ENCODE measurements around the gene ERG.

ERG gene

DNA sequence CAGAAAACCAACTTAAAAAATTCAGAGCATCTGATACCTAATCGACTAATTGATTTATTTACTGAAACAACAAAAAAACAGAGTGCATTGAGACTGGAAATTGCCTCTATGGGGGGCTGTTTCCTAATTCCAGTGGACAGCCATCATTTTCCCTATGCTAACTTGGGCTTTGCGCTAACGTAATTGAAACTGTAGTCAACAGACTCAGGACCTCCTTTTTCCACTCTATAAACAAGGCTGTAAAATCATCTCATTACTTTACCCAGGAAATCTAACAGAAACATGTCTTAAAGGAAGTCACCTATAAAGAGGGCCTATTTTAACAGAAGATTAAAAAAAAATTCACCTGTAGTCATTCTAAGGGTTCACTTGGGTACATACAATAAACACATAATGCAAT is 2.1 kb downstream of the ERG start:
- no peak for DNase-seq (ENCODE audit: low read depth)

DNA sequence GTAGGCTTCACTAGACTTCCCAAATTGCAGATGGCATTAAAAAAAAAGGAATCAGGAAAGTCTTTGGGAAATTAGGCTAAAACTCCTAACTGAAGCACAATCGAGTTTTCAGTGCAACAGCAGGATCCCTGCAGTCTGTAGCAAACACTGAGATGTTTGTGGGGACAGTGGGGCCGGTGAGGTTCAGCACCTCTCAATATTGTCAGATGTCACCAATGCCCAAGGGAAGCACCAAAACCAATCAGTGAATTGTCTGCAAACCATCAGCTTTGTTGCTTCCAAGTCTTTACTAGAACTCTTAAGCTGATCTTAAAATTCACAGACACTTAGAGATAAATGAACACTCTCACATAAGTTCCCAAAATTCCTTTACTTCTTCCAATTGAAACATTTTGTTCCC is 2.6 kb downstream of the ERG start:
- DNase-seq (ENCODE audit: low read depth): no peak

DNA sequence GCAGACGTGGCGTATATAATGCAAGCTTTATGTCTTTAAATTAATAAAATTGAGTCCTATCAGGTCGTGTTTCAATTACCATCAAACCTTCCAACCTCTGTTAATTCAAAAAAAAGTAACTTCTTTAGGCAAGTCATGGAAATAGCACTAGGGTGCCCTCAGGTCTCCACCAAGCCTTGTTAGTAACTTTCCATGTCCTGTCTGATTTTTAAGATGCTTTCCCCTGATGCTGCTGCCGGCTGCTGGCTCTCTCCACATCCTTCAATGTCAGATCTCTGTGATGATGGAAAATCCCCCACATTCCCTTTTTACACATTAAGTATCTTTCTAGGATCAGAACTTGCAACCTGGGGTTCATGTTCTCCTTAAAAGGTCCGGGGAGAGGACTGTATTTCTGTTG is 3.0 kb downstream of the ERG start:
- no peak for DNase-seq (ENCODE audit: low read depth)

DNA sequence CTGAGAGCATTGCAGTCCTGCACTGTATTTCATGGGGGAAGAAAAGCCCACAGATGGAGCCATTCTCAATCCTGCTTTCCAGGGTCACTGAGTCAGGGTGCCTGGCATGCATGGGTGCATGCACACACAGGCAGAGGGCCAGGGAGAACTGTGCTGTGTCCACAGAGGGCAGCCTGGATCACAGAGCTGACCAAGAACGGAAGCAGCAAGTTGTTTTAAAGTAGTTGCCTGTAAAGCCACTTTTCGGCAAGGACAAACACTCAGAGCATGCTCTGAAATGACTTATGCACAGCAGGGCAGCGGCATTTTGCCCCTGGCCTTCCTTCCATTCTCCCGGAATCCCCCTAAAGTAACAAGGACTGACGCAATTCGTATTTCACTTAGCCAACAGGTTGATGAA is 3.6 kb downstream of the ERG start:
- no peak for DNase-seq (ENCODE audit: low read depth)

DNA sequence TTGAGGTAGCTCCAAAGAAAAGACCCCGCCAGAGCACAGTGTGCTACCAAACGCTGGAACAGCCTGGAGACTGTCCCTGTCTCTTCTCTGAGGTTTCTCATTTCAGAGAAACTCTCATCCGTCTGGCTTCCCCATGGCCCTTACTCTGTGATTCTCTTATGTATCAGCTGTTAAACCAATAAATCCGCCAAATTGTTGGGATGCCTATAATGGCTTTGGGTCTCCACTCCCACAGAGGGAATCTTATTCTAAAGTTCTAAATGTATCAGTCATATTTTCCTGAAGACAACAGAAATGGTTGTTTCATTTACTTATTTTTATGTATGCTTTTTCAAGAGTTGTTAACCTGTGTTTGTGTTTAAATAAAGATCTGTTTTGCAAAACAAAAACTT is 4.0 kb downstream of the ERG start:
- no peak for DNase-seq (ENCODE audit: low read depth)

DNA sequence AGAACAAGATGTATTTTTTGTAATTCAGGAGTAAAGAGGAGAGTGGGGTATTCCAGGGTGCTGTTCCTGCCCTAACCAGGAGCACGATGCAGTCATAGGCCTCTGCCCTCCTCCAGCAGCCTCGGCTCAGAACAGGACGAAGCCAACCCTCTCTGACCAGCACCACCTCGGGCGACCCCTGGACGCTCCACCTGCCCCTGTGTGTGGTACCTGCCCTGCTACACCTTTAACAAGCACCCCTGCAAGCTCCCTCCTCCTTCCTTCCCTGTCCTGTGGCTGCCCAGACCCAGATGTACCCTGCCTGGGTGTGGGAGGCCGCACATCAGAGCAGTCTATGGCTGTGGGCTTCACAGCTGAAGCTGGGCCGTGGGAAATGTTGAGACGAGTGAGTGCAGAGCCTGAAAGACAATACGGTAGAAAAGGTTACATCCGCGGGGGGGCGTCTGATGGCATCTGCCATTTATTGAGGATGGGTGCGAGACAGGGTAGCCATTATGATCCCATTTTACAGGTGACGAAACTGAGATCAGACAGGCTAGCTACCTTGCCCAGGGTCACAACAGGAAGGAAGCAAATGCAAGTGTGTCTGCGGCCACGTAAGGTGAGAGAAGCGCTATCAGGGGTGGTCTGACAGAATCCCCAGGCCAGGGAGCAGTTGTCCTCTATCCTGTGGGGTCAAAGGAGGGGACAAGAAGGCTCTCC is 4.6 kb downstream of the ERG start:
- no peak for DNase-seq (ENCODE audit: low read depth)

DNA sequence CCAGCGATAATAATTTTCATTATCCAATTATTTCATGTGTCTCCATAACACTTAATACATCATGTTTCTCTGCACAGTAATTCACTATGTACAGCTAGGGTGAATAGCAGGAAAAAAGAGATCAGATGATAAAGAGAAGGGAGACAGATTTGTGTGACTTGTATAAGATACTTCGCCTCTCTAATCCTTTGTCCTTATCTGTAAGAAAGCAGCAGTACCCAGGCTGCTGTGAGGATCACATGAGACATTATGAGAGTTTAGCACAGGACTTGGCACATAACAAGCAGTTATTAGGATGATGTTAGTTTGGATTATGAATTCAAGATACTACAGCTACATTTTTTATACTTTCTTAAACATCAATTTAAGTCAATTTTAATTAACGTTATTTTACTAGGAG is 6.3 kb downstream of the ERG start:
- no peak for DNase-seq (ENCODE audit: low read depth)

DNA sequence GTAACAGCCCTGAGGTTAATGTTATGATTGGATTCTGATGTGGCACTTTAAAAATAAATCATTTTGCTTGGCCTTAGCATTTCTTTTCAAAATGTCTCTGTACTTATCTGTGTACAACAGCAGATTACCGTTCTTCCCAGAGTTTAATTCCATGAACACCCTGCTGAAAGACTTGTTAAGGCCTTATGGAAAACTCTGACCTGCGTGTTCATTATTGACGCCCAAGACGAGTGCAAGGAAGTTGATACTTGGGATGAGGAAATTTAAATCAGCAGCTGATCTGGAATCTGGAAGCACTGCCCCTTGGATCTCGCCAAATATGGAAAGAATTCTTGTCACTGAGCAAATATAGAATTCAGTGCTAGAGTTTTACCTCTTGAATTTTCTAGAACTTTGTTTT is 6.7 kb downstream of the ERG start:
- no peak for DNase-seq (ENCODE audit: low read depth)

DNA sequence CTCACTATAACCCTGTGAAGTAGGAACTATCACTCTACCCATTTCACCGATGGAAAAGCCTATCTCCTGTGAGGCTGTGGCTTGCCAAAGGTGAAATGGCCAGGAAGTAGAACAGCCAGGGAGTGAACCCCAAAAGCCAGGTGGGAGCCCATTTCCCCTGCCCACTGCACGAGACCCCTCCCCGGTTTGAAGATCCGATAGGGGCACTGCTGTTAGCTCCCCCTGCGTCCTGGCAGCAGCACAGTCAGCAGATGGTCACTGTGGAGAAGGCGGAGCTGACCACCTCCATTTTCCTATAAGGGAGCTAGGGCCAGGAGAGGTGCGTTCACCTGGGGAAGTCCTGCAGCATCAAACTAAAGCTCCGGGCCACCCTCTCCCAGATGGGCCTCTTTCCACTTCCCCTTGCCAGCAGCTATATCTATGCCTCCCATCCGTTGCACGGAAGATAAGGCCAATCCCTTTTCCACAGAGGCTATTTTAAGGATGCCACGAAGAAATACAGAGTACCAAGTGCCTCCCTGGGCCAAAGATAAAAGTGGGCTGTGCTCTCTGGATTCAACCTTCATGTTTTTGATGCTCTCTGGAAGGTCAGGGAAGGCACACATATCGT is 7.8 kb downstream of the ERG start:
- DNase-seq (ENCODE audit: low read depth): no peak

DNA sequence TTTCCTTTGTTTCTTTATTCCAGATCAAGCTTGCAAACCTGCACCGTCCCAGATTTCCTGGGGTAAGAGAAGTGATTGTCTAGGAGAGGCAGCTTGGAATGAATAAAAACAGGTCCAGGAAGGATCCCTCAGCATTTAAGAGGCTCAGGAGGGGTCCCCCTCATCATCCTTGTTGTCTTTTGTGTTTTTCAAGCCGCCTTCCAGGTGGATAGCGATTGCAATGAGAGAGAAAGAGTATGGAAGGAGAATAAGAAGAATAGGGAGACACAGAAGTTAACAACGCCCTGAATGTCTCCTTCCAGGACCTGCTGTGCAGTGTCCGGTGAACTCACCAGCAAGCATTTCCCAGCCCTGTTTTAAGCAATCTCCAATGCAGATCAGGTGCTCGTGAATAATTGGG is 8.5 kb downstream of the ERG start:
- DNase-seq (ENCODE audit: low read depth): no peak

DNA sequence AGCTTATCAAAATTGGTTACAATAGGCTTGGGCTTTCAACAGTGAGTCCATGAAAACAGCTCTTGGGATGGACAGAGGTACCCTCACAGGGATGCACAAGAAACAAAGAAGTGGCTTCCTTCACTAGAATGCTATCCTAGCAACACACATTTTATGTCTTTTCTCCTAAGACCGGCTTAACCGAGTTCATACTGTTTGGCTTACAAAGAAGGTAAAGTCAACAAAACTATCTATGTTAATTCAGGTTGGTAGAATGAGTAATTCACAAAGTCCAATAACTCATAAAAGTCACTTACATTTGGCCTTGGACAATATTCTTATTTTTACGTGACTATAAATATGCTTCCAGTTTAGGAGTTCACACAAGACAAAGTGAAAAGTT is 9.0 kb downstream of the ERG start:
- no peak for DNase-seq (ENCODE audit: low read depth)

DNA sequence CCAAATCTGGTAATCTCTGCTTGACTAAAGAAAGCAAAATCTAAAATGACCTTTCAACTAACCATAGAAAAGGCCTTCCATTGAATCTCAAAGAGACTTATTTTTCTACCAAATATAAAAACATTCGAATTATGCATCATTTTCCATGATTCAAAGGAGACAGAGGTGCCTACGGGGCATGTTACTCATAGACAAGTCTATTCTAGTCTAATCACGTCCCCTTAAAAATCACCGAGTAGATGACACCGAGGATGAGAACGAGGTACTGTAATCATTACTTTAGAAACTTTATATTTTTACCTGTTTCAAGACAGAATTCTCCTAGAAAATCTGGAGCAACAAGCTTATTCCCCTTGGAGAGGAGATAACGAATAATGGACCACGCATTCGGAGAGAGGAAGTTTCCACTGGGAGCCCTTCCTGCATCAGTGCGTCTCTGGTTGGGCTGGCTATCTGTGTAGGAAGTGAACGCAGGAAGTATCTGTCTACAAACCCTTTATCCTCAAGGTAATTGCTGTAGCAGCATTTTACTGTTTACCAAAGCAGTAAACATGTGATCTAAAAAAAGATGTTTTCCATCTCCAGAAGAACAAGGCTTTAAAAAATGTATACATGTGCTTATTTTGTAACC is 9.5 kb downstream of the ERG start:
- DNase-seq (ENCODE audit: low read depth): no peak

DNA sequence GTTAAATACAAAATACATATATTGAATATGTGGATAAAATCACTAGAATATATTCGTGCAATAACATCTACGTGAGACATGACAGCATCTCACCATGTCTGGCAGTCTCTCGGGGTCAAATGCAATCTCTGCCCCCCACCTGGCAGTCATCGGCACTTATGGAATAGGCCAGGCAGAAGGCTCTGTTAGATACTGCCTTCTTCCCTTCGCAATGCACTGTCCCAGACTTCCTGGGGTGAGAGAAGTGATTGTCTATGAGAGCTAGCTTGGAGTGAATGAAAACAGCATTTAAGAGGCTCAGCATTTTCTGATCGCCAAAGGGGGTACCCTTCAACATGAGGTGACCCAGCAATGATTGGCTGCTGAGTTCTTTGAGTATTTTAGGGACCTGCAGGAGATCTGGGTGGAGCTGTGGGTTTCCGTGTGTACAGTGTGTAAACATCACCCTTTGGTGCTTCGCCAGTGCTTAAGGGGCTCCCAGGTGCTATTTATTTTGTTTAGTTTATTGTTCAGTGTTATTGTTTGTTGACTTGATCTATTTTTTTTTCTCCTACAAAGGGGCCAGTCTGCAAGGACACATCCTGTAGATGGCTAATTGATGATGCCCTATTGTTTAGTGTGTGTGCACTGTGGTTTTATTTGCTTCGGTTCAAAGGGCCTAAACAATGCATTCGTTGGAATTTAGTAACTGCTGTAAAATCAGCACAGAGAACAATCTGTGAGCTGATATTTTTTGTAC is 10.2 kb downstream of the ERG start:
- no peak for DNase-seq (ENCODE audit: low read depth)

DNA sequence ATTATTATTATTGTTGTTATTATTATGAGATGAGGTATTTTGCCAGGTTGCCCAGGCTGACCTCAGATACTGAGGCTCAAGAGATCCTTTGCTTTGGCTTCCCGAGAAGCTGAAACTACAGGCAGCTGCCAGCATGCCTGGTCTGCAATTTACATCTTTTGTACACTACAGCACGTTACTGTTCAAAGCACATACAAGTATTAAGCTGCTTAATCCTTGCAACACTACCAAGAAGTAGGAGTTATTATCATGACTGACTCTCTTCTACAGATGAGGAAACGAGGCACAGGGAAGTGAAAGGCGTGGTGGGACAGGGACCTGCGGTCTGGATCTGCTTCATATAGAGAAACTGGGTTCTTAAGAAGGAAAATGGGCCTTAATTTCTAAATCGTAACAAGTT is 11.6 kb downstream of the ERG start:
- no peak for DNase-seq (ENCODE audit: low read depth)

DNA sequence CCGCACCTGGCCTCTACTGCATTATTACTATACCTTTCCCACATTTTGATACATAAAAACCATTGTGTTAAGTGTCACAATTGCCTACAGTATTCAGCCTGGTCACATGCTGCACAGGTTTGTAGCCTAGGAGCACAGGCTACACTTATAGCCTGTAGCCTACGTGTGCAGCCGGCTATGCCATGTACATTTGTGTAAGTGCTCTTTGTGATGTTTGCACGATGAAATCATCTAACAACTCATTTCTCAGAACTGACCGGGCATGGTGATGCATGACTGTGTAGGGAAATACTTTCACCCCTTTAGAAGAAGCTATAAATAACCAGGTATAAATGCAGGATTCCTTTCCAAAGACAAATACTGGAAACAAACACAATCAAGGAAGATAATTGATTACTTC is 12.1 kb downstream of the ERG start:
- no peak for DNase-seq (ENCODE audit: low read depth)

DNA sequence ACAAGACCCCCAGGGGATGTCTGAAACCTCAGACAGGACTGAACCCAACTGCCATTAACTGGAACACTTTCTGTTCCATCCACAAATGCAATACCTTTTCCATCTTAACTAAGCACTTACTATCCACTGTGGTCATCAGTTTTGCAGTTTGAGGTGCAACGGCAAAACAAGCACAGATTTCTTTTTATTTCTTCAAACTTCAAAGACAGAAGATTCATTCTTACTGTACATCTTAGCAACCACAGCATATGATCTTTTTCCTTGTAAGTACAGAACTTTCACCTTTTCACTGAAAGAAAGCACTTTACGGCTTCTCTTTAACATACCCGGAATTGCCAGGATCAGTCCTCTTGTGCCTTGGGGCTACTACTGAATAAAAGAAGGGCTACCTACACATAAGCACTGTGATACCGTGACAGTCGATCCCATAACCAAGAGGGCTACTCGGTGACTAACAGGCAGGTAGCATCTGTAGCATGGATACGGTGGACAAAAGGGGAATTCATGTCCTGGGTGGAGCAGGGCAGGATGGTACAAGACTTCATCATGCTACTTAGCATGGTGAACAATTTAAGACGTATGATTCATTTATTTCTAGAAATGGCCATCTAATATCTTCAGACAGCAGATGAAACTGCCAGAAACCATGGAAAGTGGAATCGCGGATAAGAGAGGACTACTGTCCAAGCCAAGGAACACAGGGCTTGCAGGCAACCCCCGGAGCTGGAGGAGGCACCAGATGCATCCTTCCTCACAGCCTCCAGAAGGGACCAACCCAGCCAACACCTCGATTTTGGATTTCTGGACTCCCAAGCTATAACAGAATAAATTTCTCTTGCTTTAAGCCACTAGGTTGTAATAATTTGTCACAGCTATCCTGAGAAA is 18.4 kb downstream of the ERG start:
- no peak for DNase-seq (ENCODE audit: low read depth)

DNA sequence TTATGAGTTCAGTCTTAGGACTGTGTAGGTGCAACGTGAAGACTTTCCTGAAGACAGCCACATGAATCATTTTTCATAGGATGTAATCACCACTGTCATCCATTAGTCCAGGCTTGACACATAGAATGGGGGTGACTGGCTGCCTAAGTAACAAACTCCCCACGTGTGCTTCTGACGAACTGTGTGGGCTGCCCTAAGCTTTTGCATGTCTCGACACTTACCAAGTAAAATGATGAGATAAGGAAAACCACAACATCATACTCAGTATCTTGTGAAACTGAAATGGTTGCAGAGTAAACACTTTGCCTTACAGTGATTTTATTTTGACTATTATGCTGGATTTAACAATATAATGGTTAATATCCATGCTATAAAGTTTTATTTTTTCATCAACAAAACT is 19.5 kb downstream of the ERG start:
- DNase-seq (ENCODE audit: low read depth): no peak

DNA sequence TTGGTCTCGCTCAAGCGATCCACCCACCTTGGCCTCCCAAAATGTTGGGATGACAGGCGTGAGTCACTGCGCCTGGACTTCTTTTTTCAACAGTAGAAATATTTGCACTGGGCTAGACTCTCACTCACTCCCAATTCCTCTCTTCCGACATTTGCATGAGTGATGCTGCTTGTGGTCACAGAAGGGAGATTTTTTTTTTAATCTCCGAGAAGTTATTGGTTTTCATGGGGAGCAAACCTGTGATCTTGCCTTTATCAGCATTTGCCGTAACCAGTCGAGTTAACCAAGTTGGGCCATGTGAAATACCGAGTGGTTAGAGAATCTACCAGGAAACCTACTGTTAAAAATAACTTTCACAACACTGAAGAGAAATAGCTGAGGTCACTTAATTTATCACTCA is 21.1 kb downstream of the ERG start:
- DNase-seq (ENCODE audit: low read depth): no peak

DNA sequence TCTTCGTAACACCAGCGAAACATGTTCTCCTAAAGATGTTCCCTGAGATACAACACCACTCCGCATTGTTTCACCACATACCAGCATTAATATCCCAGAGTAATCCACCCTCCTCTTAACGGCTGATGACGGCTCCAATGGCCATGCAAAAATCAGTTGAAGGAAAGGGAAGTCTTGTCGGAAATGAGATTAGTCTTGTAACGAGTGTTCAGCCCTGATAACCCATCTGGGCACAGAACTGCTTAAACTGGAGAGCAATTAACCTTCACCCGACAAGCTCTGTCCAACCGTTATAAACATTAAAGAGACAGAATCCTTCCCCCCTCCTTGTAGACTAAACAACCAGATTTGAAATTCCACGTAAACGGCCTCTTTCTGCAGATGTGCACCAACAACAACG is 21.9 kb downstream of the ERG start:
- DNase-seq (ENCODE audit: low read depth): no peak

DNA sequence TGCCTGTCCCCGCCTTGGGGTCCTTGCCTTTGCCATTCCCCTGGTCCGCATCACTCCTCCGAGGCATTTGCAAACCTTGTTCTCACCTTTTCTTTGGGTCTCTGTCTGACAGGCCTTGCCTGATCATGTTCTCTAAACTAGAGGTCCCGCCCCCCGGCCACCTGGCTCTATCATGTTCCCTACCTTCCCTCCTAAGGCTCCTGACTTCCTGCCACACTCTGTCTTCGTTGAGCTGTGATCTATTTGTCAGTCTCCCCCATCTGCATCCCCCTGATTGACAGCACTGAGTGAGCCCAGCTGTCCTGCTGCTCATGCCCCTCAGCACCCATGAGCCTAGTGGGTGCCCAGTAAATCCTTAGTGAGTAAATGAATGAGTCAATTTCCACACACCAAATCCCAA is 22.8 kb downstream of the ERG start:
- DNase-seq (ENCODE audit: low read depth): no peak

DNA sequence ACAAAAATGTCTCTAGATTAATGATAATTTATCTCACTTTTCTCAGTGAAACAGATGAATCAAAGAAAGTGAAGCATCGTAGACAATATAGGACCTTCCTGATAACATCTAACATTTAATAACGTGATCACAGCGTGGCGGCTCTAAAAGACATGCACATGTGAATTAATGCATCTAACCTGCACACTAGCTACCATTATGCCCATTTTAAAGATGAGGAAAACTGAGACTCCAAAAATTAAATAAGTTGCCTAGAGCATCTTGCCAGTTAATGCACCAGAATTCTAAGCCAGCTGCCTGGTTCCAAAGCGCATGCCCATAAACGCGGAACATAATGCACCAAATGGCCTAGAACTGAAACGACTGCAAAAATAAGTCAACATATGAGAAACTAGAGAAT is 23.5 kb downstream of the ERG start:
- no peak for DNase-seq (ENCODE audit: low read depth)

DNA sequence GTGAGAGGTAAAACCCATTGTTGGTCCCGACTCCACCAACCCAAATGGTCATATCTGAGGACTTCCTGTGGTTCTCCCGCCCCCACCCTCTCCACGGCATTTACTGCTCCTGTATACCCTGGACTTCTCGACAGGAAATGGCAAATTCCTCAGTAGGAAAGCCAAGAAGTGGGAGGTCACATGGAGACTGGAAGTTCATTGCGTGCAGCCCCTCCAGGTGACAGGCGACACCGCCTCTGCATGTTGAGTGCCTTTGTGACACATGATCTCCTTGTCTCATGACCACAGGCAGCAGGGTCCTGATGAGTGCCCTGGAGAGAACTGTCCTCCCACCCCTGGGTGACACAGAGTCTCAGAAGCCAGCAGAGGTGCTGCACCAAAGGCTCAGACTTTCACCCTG is 24.2 kb downstream of the ERG start:
- DNase-seq (ENCODE audit: low read depth): no peak
